OCI-LY1 (cell line): ENCODE data around the gene ELMO1.

ENCODE experiments used
- CTCF ChIP-seq: fragments of 200-600 bp; sonication (generic), shearing (Covaris generic); IDR thresholded peaks from 2 replicates; pipeline ENCODE4 v1.5.1; 2017; ENCODE audit warnings: mild to moderate bottlenecking, antibody characterized with exemption, low read length, moderate library complexity, mixed read lengths
- EZH2 ChIP-seq: fragments of 200-600 bp; sonication (generic), shearing (Covaris generic); IDR thresholded peaks from 2 replicates; pipeline ENCODE4 v1.8.0; 2017; ENCODE audit warnings: borderline replicate concordance, mixed run types, mild to moderate bottlenecking, antibody characterized with exemption, low read length, moderate library complexity, mixed read lengths

DNA sequence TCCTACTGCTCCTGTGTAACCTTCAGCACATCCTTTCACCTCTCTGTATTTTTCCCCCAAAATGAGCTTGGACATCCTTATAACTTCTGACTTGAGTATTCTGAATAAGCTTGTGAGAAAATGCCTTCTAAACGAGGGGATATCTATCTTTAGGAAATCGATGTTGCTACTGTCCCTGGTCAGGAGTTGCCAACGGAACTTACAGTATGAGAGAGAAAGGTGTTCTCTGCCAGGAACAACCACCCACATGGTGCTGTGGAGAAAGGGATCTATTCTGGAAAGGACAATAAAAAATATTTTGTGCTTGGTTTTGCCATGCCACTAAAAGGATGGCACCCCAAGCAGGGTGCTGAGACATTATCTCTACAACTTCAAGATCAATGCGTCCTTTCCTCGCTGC lies 537.8 kb downstream of the ELMO1 start:
- TF ChIP-seq CTCF (no peak), EZH2 (no peak)
